Endothelial cell (in vitro differentiated cells): Measurements from ENCODE around the gene PPP1R9B. TPM values are rescaled to one million over a fixed set of nuclear protein-coding genes. Genes with fewer than 3 reads are reported as not detected.

Experiments
- DNase-seq: peaks from one replicate; pipeline ENCODE4 v3.0.0; 2021; ENCODE audit warnings: low spot score
- H3K27ac Mint-ChIP-seq: one replicate; pipeline ENCODE4 v1.8.0; 2021; ENCODE audit warnings: mixed read lengths, inconsistent platforms; ENCODE audit not compliant: unreplicated experiment
- H3K27me3 Mint-ChIP-seq: one replicate; pipeline ENCODE4 v1.8.0; 2021; ENCODE audit warnings: mild to moderate bottlenecking, moderate library complexity, mixed read lengths, inconsistent platforms; ENCODE audit not compliant: unreplicated experiment
- H3K36me3 Mint-ChIP-seq: one replicate; pipeline ENCODE4 v1.8.0; 2021; ENCODE audit warnings: mild to moderate bottlenecking, low read depth, mixed read lengths, inconsistent platforms; ENCODE audit not compliant: unreplicated experiment
- H3K4me1 Mint-ChIP-seq: one replicate; pipeline ENCODE4 v1.8.0; 2021; ENCODE audit warnings: mild to moderate bottlenecking, mixed read lengths, inconsistent platforms; ENCODE audit not compliant: unreplicated experiment
- H3K4me3 Mint-ChIP-seq: one replicate; pipeline ENCODE4 v1.8.0; 2021; ENCODE audit warnings: mild to moderate bottlenecking, mixed read lengths, inconsistent platforms; ENCODE audit not compliant: unreplicated experiment
- H3K9me3 Mint-ChIP-seq: one replicate; pipeline ENCODE4 v1.8.0; 2021; ENCODE audit warnings: mixed read lengths, inconsistent platforms; ENCODE audit not compliant: unreplicated experiment
- CTCF ChIP-seq: fragments of 200-600 bp; sonication (generic); IDR thresholded peaks from one replicate; pipeline ENCODE4 v1.5.0; 2021; ENCODE audit warnings: antibody characterized with exemption; ENCODE audit not compliant: unreplicated experiment
- total RNA-seq: library from RNA; stranded (reverse); fragmentation: NEBNext Ultra II Directional; extraction: Animal tissue kit (Norgen Biotek cat#: 25700); gene quantifications from one replicate; pipeline ENCODE4 v1.2.1, GENCODE V29; 2021; ENCODE audit not compliant: unreplicated experiment

PPP1R9B gene
- total RNA-seq, 1 donor from 2014 or later = 101 TPM

DNA sequence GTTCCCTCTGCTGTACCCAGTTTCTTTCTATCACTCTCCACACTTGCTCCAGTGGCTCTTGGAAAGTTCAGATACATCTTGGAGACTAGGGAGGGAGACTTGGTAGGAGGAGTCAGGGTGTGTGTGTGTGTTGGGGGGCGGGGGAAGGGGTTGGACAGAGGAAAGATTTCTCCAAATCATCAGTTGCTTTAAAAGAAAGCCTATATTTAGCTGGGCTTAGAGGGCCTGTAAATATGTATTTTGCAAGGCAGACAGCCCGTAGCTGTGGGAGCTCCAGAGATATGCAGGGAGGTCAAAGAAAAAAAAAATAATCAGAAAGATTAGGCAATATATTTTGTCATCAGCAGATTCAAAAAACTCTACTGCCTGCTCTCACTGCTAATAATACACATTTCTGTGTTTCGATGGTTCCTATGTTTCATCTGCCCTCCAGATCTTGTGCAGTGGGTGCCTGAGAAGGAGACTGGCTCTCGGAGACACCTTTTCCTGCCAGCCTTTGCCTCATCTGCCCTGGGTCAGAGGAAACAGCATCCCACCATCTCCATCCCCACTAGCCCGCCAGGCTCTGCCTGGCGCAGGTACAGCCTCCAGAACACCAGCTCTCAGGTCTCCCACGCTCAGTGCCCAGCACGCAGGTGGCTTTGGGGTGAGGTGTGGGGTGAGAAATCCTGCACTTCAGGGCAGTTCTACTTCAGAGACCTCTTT lies 4.8 kb upstream of the PPP1R9B start:
- TF ChIP-seq CTCF = no peak
- Mint-ChIP-seq H3K27ac (no peak overlapping the region), H3K36me3 (no peaks in the 10 kb centered on the region), H3K4me3 (no peak overlapping the region), H3K27me3 (peaks cover 6% of the 10 kb centered on the region), H3K4me1 (peaks cover 12% of the 10 kb centered on the region), H3K9me3 (no peaks in the 10 kb centered on the region)
- DNase-seq = no peak

DNA sequence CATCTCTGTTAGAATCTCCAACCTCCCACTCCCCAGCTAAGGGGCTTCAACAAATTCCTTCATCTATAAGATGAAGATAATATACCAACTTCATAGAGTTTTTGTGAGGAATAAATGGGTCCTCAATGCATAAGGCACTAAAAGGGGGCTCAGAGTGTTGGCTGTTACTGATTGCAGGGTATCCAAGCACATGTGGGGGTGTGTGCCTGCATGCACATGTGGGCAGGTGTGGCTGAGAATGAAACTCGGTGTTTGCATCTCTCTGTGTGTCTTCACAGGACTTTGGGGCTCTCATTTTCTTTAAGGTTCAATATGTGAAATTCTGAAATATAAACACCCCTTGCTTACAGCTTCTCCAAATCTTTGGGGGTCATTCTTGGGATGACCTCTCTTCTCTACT lies 4.1 kb upstream of the PPP1R9B start:
- DNase-seq = no peak
- Mint-ChIP-seq H3K4me3 (no peak overlapping the region), H3K4me1 (peaks cover 12% of the 10 kb centered on the region), H3K27ac (no peak overlapping the region), H3K36me3 (no peaks in the 10 kb centered on the region), H3K9me3 (no peaks in the 10 kb centered on the region), H3K27me3 (peaks cover 6% of the 10 kb centered on the region)
- no peak for TF ChIP-seq CTCF

- Mint-ChIP-seq H3K27ac (no peak overlapping the region), H3K4me3 (no peak overlapping the region)
Observed at GRCh38 chr17:50153650-50154575, 3.4 kb upstream of the PPP1R9B start.

DNA sequence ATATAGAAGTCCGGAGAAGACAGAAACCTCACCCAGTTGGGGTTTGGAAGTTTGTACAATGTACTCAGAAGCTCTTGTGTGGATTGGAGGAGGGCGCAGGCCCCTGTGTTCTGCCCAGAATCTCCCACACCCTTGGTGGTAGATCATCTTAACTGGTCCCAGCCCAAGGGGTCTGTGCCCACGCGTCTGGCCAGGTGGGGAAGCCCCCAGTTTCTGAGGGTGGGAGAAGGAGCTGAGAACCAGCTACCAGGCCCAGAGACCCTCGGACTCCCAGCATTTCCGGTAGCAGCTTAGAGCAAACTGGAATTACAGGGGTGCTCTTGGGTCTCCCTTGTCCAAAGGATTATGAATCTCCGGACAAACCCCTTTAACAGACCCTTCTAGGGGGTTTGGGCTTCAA lies 2.3 kb upstream of the PPP1R9B start:
- no peaks in the 10 kb centered on the region for H3K9me3 Mint-ChIP-seq
- H3K4me1 Mint-ChIP-seq = peaks cover 19% of the 10 kb centered on the region
- TF ChIP-seq CTCF = no peak
- DNase-seq = no peak
- H3K4me3 Mint-ChIP-seq = peak overlapping the region; percentile 52
- peak overlapping the region; percentile 90 for H3K27ac Mint-ChIP-seq
- peaks cover 11% of the 10 kb centered on the region for H3K27me3 Mint-ChIP-seq
- no peaks in the 10 kb centered on the region for H3K36me3 Mint-ChIP-seq

More at GRCh38 chr17:50153650-50154575, 3.4 kb upstream of the PPP1R9B start:
- peaks cover 6% of the 10 kb centered on the region for H3K27me3 Mint-ChIP-seq
- H3K9me3 Mint-ChIP-seq = no peaks in the 10 kb centered on the region
- no peak for TF ChIP-seq CTCF
- no peak for DNase-seq
- H3K36me3 Mint-ChIP-seq = no peaks in the 10 kb centered on the region
- H3K4me1 Mint-ChIP-seq = peaks cover 12% of the 10 kb centered on the region
